Breast epithelium (tissue), 4 donors: ENCODE data around the gene SLC6A9. TPM values are rescaled to one million over a fixed set of nuclear protein-coding genes. Genes with fewer than 3 reads are reported as not detected.

Experiments
- DNase-seq, 2 donors: peaks; one replicate each; pipeline ENCODE4 v3.0.0-alpha.2; 2019; ENCODE audit warnings: low spot score in 2 of 2
- H3K27ac ChIP-seq, 2 donors: fragments of 200-600 bp; sonication (generic) in 1 of 2; one replicate each; pipeline ENCODE4 v1.5.1; 2016 to 2019; ENCODE audit warnings: mild to moderate bottlenecking in 1 of 2
- H3K27me3 ChIP-seq, 2 donors: fragments of 200-600 bp; sonication (generic) in 1 of 2; one replicate each; pipeline versions ENCODE4 v1.5.1 to v1.6.0; 2017 to 2019; ENCODE audit warnings: control low read depth in 1 of 2, mild to moderate bottlenecking in 1 of 2
- H3K36me3 ChIP-seq: fragments of 200-600 bp; one replicate; pipeline ENCODE4 v1.5.1; 2019
- H3K4me1 ChIP-seq, 2 donors: fragments of 200-600 bp; sonication (generic); one replicate each; pipeline ENCODE4 v1.5.1; 2016 to 2019; ENCODE audit warnings: control low read depth in 1 of 2
- H3K4me3 ChIP-seq, 3 donors: fragments of 200-600 bp; sonication (generic); 1 replicate in 2 of 3; 2 replicates in 1 of 3; pipeline ENCODE4 v1.5.1; 2016 to 2019; ENCODE audit warnings: mild to moderate bottlenecking in 3 of 3, moderate library complexity in 2 of 3
- H3K9me3 ChIP-seq, 2 donors: fragments of 200-600 bp; sonication (generic) in 1 of 2; one replicate each; pipeline ENCODE4 v1.5.1; 2016 to 2019; ENCODE audit warnings: control low read depth in 1 of 2
- CTCF ChIP-seq, 3 donors: fragments of 450-650 bp; IDR thresholded peaks; one replicate each; pipeline ENCODE4 v1.5.1; 2016 to 2017; ENCODE audit warnings: antibody characterized with exemption in 3 of 3, mild to moderate bottlenecking in 3 of 3, moderate library complexity in 3 of 3
- POLR2A ChIP-seq: fragments of 450-650 bp; IDR thresholded peaks from one replicate; pipeline ENCODE4 v1.6.1; 2016; ENCODE audit warnings: antibody characterized with exemption, mild to moderate bottlenecking, moderate library complexity
- POLR2AphosphoS5 ChIP-seq, 3 donors: sonication (generic); formaldehyde crosslinking; IDR thresholded peaks; one replicate each; pipeline ENCODE4 v1.6.1; 2017; ENCODE audit warnings: antibody characterized with exemption in 3 of 3
- intact Hi-C: fragments of 100-400 bp; cut with DNase I; formaldehyde crosslinking; loops from one replicate; pipeline ENCODE4 v1.15.1; 2023; ENCODE audit warnings: low total_unique reads
- total RNA-seq, 3 donors: library from RNA; depleted of rRNA; stranded (reverse); fragments of >200 nt; gene quantifications; one replicate each; pipeline ENCODE4 v1.1.0, GENCODE V29; 2016

Gene SLC6A9
- 1 to 10 TPM in 2 of 3 donors, under 1 TPM in 1; 0.32 to 5.1 (median 3.9) TPM for total RNA-seq

GRCh38 chr1:44031252-44032169 lies at the start of gene SLC6A9:
Gene SLC6A9, minus strand, starts transcription at chr1:44031462. Its CDS starts 7,185 bp downstream, at chr1:44024277.
- Histone ChIP-seq H3K36me3 (no peaks in the 10 kb centered on the region), H3K9me3 (no peaks in the 10 kb centered on the region), H3K4me3 (peak within 1 kb of the TSS; percentile 63 to 84 (median 78)), H3K27ac (peak within 1 kb of the TSS; percentile 76 to 80), H3K4me1 (peaks cover 0 to 12% of the 10 kb centered on the region in 2 donors), H3K27me3 (no peaks in the 10 kb centered on the region)
- no peak for TF ChIP-seq POLR2A
- no peak for TF ChIP-seq POLR2AphosphoS5 (IDR thresholded peaks at IDR 0.05)
- TF ChIP-seq CTCF (IDR thresholded peaks at IDR 0.05), result no peak
- intact Hi-C loops, result loop anchor here (10.0 kb wide), 1 partner anchor 267 kb away; no protein-coding TSS in a partner anchor
- DNase-seq, result peak; percentile 50 to 68

DNA sequence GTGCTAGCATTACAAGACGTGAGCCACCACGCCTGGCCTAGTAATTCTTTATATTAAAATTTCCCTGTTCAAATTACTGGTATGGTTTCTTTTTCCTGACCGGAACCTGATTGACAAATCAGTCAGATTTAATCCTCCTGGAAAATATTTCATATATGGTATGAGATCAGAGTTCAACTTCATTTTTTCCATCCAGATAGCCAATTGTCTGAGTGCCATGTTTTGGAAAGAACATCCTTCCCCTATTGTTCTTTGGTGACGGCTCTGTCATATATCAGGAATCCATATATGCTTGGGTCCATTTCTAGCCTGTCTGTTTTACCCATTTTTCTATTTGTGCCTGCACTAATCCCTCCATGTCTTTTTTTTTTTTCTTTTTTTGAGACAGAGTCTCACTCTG lies 48.3 kb upstream of the SLC6A9 start:
- no peaks in the 10 kb centered on the region for H3K9me3 ChIP-seq
- H3K27ac ChIP-seq, result no peak overlapping the region
- H3K4me3 ChIP-seq, result no peak overlapping the region
- no peaks in the 10 kb centered on the region for H3K27me3 ChIP-seq
- TF ChIP-seq CTCF (IDR thresholded peaks at IDR 0.05) (no peak), POLR2A (no peak), POLR2AphosphoS5 (IDR thresholded peaks at IDR 0.05) (no peak)
- H3K4me1 ChIP-seq, result no peaks in the 10 kb centered on the region
- DNase-seq, result no peak
- no peaks in the 10 kb centered on the region for H3K36me3 ChIP-seq
- intact Hi-C loops, result no loop called here

- H3K9me3 ChIP-seq, result no peaks in the 10 kb centered on the region
- H3K27me3 ChIP-seq, result no peaks in the 10 kb centered on the region
- H3K36me3 ChIP-seq, result no peaks in the 10 kb centered on the region
- no peak for TF ChIP-seq CTCF (IDR thresholded peaks at IDR 0.05)
- TF ChIP-seq POLR2AphosphoS5 (IDR thresholded peaks at IDR 0.05), result no peak
- TF ChIP-seq POLR2A, result no peak
- H3K4me3 ChIP-seq, result no peak overlapping the region
- no peak for DNase-seq
- H3K27ac ChIP-seq, result no peak overlapping the region
- no peaks in the 10 kb centered on the region for H3K4me1 ChIP-seq
- intact Hi-C loops, result no loop called here
Measured at GRCh38 chr1:44078104-44078503, 46.8 kb upstream of the SLC6A9 start.

GRCh38 chr1:44077421-44077820 lies 46.2 kb upstream of the SLC6A9 start:
- Histone ChIP-seq H3K9me3 (no peaks in the 10 kb centered on the region), H3K4me3 (no peak overlapping the region), H3K27me3 (no peaks in the 10 kb centered on the region), H3K27ac (no peak overlapping the region), H3K4me1 (no peaks in the 10 kb centered on the region), H3K36me3 (no peaks in the 10 kb centered on the region)
- TF ChIP-seq POLR2A (no peak), POLR2AphosphoS5 (IDR thresholded peaks at IDR 0.05) (no peak), CTCF (IDR thresholded peaks at IDR 0.05) (no peak)
- no peak for DNase-seq
- intact Hi-C loops, result no loop called here

DNA sequence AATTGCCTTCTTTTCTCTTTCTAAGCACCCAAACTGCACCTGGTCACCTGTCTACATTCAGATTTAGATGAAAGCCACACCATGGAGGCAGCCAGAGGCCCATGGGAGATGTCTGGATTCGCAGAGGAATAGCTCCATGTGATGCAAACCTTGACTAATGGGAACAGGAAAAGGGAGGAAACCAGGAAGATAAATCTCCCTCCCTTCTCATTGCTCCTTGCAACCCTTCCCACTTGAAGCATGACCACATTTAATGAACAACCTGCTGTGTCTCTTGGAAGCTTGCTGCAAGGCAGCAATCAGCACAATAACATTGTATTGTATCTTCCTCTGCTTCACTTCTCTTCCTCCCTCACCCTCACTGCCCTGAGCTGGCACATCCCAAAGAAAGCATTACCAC lies 44.8 kb upstream of the SLC6A9 start:
- no peaks in the 10 kb centered on the region for H3K9me3 ChIP-seq
- intact Hi-C loops, result no loop called here
- no peak for TF ChIP-seq POLR2AphosphoS5 (IDR thresholded peaks at IDR 0.05)
- no peak for TF ChIP-seq POLR2A
- TF ChIP-seq CTCF (IDR thresholded peaks at IDR 0.05), result no peak

More for the DNA sequence above, 44.8 kb upstream of the SLC6A9 start:
- H3K27me3 ChIP-seq, result no peaks in the 10 kb centered on the region
- no peaks in the 10 kb centered on the region for H3K4me1 ChIP-seq
- DNase-seq, result no peak
- no peak overlapping the region for H3K4me3 ChIP-seq
- H3K27ac ChIP-seq, result no peak overlapping the region
- no peaks in the 10 kb centered on the region for H3K36me3 ChIP-seq
